Activated CD8-positive, alpha-beta memory T cell treated with anti-CD3 and anti-CD28 coated beads for 36 hours (primary cell): ENCODE data around the gene AHCTF1. TPM values are rescaled to one million over a fixed set of nuclear protein-coding genes. Genes with fewer than 3 reads are reported as not detected.
"Not testable (repeated sequence)": the region's sequence is repeated elsewhere in the genome, so short reads cannot be mapped to it uniquely, and the experiment has no call there.

Source experiments
- CTCF ChIA-PET: fragments of 350-600 bp; sonication (Branson Sonifier 250); formaldehyde crosslinking; loops from one replicate; lab custom pipeline; 2021; ENCODE audit warnings: antibody characterized with exemption; lab: Charles Lee
- POLR2A ChIA-PET: fragments of 350-600 bp; sonication (Branson Sonifier 250); formaldehyde crosslinking; loops from one replicate; lab custom pipeline; 2021; ENCODE audit warnings: antibody characterized with exemption; lab: Charles Lee
- total RNA-seq, 2 experiments: library from RNA; stranded (reverse); gene quantifications; one replicate each; pipeline ENCODE4 v1.2.3, GENCODE V29; 2021

AHCTF1 gene
- total RNA-seq, 2 experiments from 2014 or later = 57.6 to 62.0 TPM

- ChIA-PET CTCF (no interaction called here), POLR2A (no interaction called here)
Observed at GRCh38 chr1:246923900-246924299, 7.8 kb downstream of the AHCTF1 start.

DNA sequence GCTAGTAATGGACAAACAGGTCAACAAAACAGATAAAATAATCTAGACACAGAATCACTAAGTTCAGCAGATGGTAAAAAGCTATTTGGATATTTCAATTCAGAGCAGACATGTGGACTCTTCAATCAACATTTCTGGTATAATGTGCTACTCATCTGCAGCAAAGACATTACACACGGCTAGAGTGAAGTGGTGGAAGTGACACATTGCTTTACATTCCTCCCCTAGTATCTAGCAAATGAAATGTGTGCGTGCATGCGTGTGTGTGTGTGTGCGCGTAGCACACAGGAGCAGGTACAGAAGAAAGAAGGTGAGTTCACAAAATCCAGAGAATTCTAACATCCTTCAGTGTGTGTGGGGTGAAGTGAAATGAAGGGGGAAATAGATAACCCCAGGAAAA, 8.3 kb downstream of the AHCTF1 start:
- CTCF ChIA-PET = no interaction called here
- POLR2A ChIA-PET = no interaction called here

- CTCF ChIA-PET = no interaction called here
- POLR2A ChIA-PET = no interaction called here
Observed at GRCh38 chr1:246921481-246921880, 10.3 kb downstream of the AHCTF1 start.

GRCh38 chr1:246919902-246920301, 11.8 kb downstream of the AHCTF1 start:
- ChIA-PET CTCF (interaction anchor here (1.1 kb wide), 1 partner anchor 10 kb away, joined by 3 read pairs; no protein-coding TSS in a partner anchor), POLR2A (no interaction called here)

- CTCF ChIA-PET = interaction anchor here (0.6 kb wide), 1 partner anchor 133 kb away, joined by 3 read pairs; no protein-coding TSS in a partner anchor
- POLR2A ChIA-PET = not testable (repeated sequence)
Observed at GRCh38 chr1:246916026-246916923, 15.5 kb downstream of the AHCTF1 start.

- ChIA-PET POLR2A (no interaction called here), CTCF (no interaction called here)
Observed at GRCh38 chr1:246907472-246907871, 24.3 kb downstream of the AHCTF1 start.

- CTCF ChIA-PET = no interaction called here
- POLR2A ChIA-PET = interaction anchor here (0.6 kb wide), 1 partner anchor 24 kb away, joined by 3 read pairs; no protein-coding TSS in a partner anchor
Observed at GRCh38 chr1:246906833-246907232, 24.9 kb downstream of the AHCTF1 start.

DNA sequence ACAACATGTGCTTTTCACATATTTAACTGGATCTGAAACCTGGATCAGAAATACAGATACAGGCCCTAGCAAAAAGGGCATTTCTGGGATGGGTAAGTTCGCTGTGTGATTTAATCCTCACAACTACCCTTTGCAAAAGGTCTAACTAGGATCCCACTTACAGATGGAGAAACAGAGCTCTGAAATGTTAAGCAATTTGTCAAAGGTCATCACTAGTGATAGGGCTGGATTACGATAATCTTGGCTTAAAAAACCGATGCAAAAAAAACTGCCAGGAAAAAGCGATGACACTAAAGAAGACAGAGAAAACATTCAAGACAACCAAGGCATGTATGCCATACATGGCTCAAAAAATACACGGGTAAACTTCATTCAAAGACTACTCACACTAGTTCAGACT, 29.9 kb downstream of the AHCTF1 start:
- ChIA-PET POLR2A (no interaction called here), CTCF (interaction anchor here (0.6 kb wide), 1 partner anchor 44 kb away, joined by 3 read pairs; no protein-coding TSS in a partner anchor)

GRCh38 chr1:246897302-246897701, 34.4 kb downstream of the AHCTF1 start:
- ChIA-PET CTCF (no interaction called here), POLR2A (no interaction called here)

GRCh38 chr1:246893191-246893939, 38.4 kb downstream of the AHCTF1 start:
- ChIA-PET POLR2A (no interaction called here), CTCF (no interaction called here)

- CTCF ChIA-PET = interaction anchor here (1.3 kb wide), 1 partner anchor 80 kb away, joined by 3 read pairs; no protein-coding TSS in a partner anchor
Observed at GRCh38 chr1:246891105-246891504, 40.6 kb downstream of the AHCTF1 start.

DNA sequence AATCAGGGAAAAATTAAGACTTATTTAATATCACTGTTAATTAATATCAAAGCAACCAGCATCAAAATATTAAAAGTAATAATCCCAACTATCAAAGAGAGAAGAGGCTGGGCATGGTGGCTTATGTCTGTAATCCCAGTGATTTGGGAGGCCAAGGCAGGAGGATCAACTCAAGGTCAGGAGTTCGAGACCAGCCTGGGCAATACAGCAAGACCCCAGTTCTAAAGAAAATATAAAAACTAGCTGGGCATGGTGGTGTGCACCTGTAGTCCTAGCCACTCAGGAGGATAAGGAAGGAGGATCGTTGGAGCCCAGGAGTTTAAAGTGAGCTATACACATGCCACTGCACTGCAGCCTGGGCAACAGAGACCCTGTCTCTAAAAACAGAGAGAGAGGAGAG, 43.2 kb downstream of the AHCTF1 start:
- ChIA-PET CTCF (interaction anchor here (0.5 kb wide), 1 partner anchor 18 kb away, joined by 3 read pairs; no protein-coding TSS in a partner anchor), POLR2A (no interaction called here)

More at GRCh38 chr1:246891105-246891504, 40.6 kb downstream of the AHCTF1 start:
- POLR2A ChIA-PET = no interaction called here

DNA sequence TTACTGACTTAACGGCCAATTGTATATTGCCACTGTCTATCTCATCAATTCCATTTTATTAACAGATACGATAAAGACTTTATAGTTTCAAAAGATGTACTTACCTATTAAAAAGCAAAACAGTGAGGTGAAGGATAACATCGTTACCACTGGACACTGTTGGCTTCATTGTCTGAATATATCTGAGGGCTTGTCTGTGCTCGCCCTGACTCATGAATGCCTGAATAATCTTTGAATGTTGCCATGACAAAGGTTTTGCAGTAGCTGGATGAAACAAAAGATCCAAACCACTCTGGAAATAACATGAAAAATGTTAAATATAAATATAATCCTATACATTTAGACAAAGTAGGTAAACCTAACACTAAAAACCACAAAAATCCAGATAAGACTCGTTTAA, 46.4 kb downstream of the AHCTF1 start:
- CTCF ChIA-PET, POLR2A ChIA-PET: not testable (repeated sequence)

DNA sequence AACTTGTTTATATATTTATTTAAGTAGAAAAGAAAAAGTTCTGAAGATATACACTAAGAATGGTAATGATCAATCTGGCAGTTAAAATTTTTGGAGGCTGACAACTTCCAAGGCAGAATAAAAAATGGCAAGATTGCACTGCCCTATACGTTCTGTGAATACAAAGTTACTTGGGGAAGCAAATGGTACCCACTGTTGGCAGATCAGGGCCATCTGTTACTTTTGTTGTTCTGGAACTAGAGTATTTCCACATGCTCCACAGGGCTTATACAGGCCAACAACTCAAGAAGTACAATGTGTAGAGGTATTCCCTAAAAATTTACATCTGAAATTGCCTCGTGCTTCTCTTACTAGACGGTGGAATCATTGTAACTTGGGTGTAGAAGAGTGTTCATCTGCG, 53.2 kb downstream of the AHCTF1 start:
- ChIA-PET POLR2A (no interaction called here), CTCF (no interaction called here)

DNA sequence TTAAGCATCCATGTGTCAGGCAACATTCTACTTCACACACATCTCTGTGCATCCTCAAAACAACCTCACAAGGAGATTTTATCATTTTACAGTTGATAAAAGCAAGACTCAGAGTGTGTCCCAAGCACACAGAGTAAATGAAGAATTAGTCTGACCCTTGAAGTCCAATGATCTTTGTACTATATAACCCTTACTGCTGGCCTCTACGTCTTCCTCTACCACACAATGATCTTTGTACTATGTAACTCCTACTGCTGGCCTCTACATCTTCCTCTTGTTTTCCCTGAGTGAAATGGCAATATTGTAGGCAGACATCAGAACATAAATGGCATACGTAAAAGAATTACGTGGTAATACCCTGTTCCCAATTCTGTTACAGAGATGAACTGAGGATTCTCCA, 55.3 kb downstream of the AHCTF1 start:
- CTCF ChIA-PET = no interaction called here
- POLR2A ChIA-PET = no interaction called here

DNA sequence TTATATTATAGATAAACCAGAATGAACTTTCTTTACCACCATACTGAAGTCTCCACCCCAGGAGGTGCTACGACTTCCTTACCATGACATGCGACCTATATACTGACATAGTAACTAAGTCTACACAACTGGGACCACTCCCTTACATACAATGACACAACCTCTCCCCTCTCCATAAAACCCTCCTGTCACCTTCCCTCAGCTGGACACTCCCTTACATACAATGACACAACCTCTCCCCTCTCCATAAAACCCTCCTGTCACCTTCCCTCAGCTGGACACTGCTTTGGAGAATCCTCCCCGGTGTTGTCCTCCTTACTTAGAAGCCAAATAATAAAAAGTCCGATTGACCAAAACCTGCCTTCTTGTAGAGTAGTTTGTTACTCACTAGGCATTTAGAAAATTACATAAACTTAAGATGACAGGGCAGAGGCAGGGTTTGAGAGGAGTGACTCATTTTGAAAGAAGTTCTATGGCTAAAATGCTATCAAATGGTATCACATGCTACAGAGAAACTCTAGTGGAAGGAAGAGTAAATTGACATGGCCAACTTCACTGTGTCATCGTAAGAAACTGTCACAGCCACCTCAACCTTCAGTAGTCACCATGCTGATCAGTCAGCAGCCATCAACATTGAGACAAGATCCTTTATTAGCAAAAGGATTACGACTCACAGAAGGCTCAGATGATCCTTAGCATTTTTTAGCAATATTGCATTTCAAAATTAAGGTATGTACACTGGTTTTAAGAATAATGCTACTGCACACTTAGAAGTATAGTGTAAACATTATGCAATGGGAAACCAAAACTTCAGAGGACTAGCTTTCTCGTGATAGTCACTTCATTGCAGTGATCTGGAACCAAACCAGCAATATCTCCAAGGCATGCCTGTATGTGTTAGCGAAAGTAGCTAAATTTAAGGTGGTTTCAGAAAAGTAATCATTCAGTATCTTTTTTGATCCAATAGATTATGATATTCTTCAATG, 56.4 kb downstream of the AHCTF1 start:
- CTCF ChIA-PET = no interaction called here
- POLR2A ChIA-PET = no interaction called here

DNA sequence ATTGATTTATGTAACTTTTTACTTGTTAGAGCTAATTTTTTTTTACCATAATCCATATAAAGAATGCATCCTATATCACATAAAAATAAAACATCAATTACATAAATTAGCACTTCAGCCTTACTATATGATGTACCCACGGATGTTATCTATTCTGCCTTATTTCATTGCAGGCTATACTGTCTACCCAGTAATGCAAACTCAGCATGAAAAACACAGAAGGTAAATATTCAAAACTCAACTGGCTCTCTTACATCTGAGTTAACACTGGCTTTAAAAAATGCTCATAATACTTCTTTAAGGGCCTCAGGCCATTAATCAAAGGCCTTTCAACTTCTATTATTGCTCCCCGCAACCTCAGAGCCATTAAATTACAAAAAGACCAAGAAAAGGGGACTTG, 65.8 kb downstream of the AHCTF1 start:
- ChIA-PET POLR2A (interaction anchor here (0.8 kb wide), 1 partner anchor 95 kb away, joined by 3 read pairs; no protein-coding TSS in a partner anchor), CTCF (no interaction called here)

GRCh38 chr1:246863791-246864190, 68.0 kb downstream of the AHCTF1 start:
- CTCF ChIA-PET, POLR2A ChIA-PET: not testable (repeated sequence)

DNA sequence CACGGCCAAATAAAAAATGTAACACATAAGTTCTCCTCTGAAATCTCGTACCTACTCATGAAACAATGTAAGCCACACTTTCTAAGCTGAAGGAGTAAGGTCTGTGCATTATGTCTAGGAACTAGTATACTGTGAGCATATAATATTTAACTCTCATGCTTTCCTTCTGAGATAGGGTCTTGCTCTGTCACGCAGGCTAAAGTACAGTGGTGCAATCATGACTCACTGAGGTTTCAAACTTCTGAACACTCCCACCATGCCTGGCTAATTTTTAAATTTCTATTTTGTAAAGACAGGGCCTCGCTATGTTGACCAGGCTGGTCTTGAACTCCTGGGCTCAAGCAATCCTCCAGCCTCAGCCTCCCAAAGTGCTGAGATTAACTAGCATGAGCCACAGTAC, 71.3 kb downstream of the AHCTF1 start:
- CTCF ChIA-PET = no interaction called here

More for the DNA sequence above, 71.3 kb downstream of the AHCTF1 start:
- POLR2A ChIA-PET = no interaction called here
